Pancreas (tissue), 10 donors: Measurements from ENCODE around the gene AATK. TPM values are rescaled to one million over a fixed set of nuclear protein-coding genes. Genes with fewer than 3 reads are reported as not detected.

ENCODE experiments used
- ATAC-seq, 4 donors: fragments of 200-7000 bp; cut with Tn5 transposase; one replicate each; pipeline versions ENCODE4 v1.8.0 to v1.9.1; 2020; ENCODE audit warnings: mild to moderate bottlenecking in 4 of 4, moderate library complexity in 4 of 4
- DNase-seq, 6 donors: peaks; one replicate each; pipeline ENCODE4 v3.0.0-alpha.2; 2020
- FAIRE-seq: peaks from 2 replicates; lab custom pipeline; 2012; peaks lifted over from hg19 to GRCh38; lab: Jason Lieb, UNC
- H3K27ac ChIP-seq, 4 donors: fragments of 200-600 bp; sonication (generic); 1 replicate in 3 of 4; 2 replicates in 1 of 4; pipeline versions ENCODE4 v1.5.0 to v1.8.0; 2020
- H3K27me3 ChIP-seq, 4 donors: fragments of 200-600 bp; one replicate each; pipeline ENCODE4 v1.8.0; 2021
- H3K36me3 ChIP-seq, 3 donors: fragments of 200-600 bp; sonication (generic) in 1 of 3; one replicate each; pipeline versions ENCODE4 v1.5.0 to v1.8.0; 2020 to 2021
- H3K4me1 ChIP-seq, 3 donors: fragments of 200-600 bp; one replicate each; pipeline ENCODE4 v1.8.0; 2021
- H3K4me3 ChIP-seq, 4 donors: fragments of 200-600 bp; sonication (generic) in 2 of 4; one replicate each; pipeline versions ENCODE4 v1.5.0 to v1.8.0; 2020 to 2021
- H3K9me3 ChIP-seq, 4 donors: fragments of 200-600 bp; one replicate each; pipeline ENCODE4 v1.8.0; 2021
- WGBS, 2 donors: extraction: QIAGEN DNeasy Blood & Tissue Kit; methylation state at CpG; one replicate each; pipeline ENCODE4 v1.1.7; 2013; 5-methylcytosine and 5-hydroxymethylcytosine counted together
- intact Hi-C, 3 donors: fragments of 100-400 bp; cut with DNase I; formaldehyde crosslinking; loops; one replicate each; pipeline versions ENCODE4 v1.11.1 to v1.14.2; 2022
- polyA plus RNA-seq, 2 donors: library from polyadenylated mRNA; stranded (reverse); fragments of 200-250 nt; gene quantifications; one replicate each; pipeline ENCODE4 v1.2.3, GENCODE V29; 2013
- total RNA-seq, 6 donors: library from RNA; stranded (reverse); fragmentation: NEBNext Ultra II Directional in 4 of 6; extraction: Animal tissue kit (Norgen Biotek cat#: 25700) in 4 of 6; gene quantifications; one replicate each; pipeline versions ENCODE4 v1.2.1 to v1.2.4, GENCODE V29; 2021 to 2023
- TF ChIP-seq, protein P1 (sequence below), 4 donors: fragments of 200-600 bp; sonication (generic) in 3 of 4; IDR thresholded peaks; one replicate each; pipeline versions ENCODE4 v1.5.0 to v1.8.0; 2021; ENCODE audit warnings: antibody characterized with exemption in 4 of 4
- donor health status: healthy with polysubstance abuse.
- donor health status: DM: no; HTN: no; CAD: no; lungs with moderate emphysema.
- donor health status: DM: no; HTN: no; CAD: no.
- donor health status: control.
- donor health status: control.
- donor health status: Bipolar disorder and iron deficiency.
- donor health status: DM: yes; HTN: yes; CAD: no.
- donor health status: DM: no; HTN: no; CAD: no.
- donor health status: DM: no; HTN: no; CAD: no.
- donor health status: DM: yes; HTN: yes; CAD: no.

Gene AATK, protein sequence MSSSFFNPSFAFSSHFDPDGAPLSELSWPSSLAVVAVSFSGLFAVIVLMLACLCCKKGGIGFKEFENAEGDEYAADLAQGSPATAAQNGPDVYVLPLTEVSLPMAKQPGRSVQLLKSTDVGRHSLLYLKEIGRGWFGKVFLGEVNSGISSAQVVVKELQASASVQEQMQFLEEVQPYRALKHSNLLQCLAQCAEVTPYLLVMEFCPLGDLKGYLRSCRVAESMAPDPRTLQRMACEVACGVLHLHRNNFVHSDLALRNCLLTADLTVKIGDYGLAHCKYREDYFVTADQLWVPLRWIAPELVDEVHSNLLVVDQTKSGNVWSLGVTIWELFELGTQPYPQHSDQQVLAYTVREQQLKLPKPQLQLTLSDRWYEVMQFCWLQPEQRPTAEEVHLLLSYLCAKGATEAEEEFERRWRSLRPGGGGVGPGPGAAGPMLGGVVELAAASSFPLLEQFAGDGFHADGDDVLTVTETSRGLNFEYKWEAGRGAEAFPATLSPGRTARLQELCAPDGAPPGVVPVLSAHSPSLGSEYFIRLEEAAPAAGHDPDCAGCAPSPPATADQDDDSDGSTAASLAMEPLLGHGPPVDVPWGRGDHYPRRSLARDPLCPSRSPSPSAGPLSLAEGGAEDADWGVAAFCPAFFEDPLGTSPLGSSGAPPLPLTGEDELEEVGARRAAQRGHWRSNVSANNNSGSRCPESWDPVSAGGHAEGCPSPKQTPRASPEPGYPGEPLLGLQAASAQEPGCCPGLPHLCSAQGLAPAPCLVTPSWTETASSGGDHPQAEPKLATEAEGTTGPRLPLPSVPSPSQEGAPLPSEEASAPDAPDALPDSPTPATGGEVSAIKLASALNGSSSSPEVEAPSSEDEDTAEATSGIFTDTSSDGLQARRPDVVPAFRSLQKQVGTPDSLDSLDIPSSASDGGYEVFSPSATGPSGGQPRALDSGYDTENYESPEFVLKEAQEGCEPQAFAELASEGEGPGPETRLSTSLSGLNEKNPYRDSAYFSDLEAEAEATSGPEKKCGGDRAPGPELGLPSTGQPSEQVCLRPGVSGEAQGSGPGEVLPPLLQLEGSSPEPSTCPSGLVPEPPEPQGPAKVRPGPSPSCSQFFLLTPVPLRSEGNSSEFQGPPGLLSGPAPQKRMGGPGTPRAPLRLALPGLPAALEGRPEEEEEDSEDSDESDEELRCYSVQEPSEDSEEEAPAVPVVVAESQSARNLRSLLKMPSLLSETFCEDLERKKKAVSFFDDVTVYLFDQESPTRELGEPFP (N-terminal part only)
- total RNA-seq (10 to 100 TPM; 24.9 to 49.6 (median 30.1) TPM), polyA plus RNA-seq (10 to 100 TPM; 24.3 to 40.1 TPM)

DNA sequence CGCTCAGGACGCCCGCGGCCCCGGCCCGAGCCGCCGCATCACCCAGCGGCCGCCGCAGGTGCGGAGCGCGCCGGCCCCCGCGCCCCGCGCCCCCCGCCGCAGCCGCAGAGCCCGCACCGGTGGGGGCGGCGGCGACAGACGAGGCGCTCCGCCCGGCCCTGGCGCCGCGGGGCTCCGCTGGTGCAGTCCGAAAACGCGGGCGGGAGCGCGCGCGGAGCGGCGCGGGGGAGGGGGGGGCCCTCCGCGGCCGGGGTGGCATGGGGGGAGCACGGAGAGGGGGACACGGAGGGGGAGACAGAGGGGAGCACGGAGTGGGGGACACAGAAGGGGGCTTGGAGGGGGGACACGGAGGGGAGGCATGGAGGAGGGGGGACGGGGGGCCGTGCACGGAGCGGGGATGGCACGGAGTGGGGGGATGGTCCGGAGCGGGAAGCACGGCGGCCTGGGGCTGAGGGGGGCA, at the start of gene AATK:
AATK (minus strand) TSS at position 189 of the 460 bp plus-strand sequence. CDS start 229 bp downstream, outside the sequence.
- Histone ChIP-seq H3K27ac (peak within 1 kb of the TSS; percentile 87 to 93 (median 90)), H3K27me3 (no peaks in the 10 kb centered on the region), H3K9me3 (no peaks in the 10 kb centered on the region), H3K36me3 (no peaks in the 10 kb centered on the region), H3K4me3 (peak within 1 kb of the TSS; percentile 40 to 78 (median 66)), H3K4me1 (peaks cover 0 to 20% (median 16%) of the 10 kb centered on the region in 3 donors)
- intact Hi-C loops, result no loop called here
- FAIRE-seq, result no peak
- no peak for DNase-seq
- no peak for ATAC-seq
- TF ChIP-seq, protein P1, sequence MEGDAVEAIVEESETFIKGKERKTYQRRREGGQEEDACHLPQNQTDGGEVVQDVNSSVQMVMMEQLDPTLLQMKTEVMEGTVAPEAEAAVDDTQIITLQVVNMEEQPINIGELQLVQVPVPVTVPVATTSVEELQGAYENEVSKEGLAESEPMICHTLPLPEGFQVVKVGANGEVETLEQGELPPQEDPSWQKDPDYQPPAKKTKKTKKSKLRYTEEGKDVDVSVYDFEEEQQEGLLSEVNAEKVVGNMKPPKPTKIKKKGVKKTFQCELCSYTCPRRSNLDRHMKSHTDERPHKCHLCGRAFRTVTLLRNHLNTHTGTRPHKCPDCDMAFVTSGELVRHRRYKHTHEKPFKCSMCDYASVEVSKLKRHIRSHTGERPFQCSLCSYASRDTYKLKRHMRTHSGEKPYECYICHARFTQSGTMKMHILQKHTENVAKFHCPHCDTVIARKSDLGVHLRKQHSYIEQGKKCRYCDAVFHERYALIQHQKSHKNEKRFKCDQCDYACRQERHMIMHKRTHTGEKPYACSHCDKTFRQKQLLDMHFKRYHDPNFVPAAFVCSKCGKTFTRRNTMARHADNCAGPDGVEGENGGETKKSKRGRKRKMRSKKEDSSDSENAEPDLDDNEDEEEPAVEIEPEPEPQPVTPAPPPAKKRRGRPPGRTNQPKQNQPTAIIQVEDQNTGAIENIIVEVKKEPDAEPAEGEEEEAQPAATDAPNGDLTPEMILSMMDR (IDR thresholded peaks at IDR 0.05), result no peak
- WGBS, 2 donors, result 1% methylated on average over 17 to 56 of the region's 62 CpGs

DNA sequence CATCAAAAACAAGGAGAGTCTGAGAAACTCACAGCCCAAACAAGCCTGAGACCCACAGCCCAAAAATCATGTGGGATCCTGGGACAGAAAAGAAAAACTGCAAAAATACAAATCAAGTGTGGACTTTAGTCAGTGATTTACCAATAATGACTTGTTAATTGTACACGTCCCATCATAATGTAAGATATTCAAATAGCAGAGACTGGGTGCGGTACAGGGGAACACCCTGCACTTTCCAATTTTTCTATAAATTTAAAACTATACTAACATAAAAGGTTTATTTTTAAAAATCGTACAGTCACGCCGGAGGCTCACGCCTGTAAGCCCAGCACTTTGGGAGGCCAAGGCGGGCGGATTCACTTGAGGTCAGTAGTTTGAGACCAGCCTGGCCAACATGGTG, 48.0 kb upstream of the AATK start:
- DNase-seq (no peak), ATAC-seq (no peak), FAIRE-seq (no peak)
- Histone ChIP-seq H3K27me3 (no peaks in the 10 kb centered on the region), H3K4me3 (no peak overlapping the region), H3K36me3 (no peaks in the 10 kb centered on the region), H3K27ac (no peak overlapping the region), H3K9me3 (no peaks in the 10 kb centered on the region), H3K4me1 (no peaks in the 10 kb centered on the region)
- intact Hi-C loops, result no loop called here
- WGBS, 2 donors, result 95% methylated on average over 8 of the region's 8 CpGs
- TF ChIP-seq, protein P1 (IDR thresholded peaks at IDR 0.05), result no peak

DNA sequence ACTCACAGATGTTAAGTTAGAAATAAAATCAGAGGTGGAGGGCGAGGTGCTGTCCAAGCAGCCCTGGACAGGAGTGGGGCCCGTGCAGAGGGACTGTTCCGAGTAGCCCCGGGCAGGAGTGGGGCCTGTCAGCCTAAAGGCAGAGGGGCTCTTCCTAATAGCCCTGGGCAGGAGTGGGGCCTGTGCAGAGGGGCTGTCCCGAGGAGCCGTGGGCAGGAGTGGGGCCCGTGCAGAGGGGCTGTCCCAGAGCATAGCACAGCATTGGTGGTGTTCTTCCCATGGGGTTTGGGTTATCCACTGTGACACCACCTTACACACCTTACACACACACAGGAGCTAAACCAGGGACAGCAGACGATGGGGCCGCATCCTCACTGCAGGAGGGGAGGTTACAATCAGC, 46.3 kb upstream of the AATK start:
- 93 to 94% methylated on average over 9 of the region's 9 CpGs for WGBS, 2 donors
- ATAC-seq (no peak), DNase-seq (peak in 1 of 6 donors; percentile 57)

DNA sequence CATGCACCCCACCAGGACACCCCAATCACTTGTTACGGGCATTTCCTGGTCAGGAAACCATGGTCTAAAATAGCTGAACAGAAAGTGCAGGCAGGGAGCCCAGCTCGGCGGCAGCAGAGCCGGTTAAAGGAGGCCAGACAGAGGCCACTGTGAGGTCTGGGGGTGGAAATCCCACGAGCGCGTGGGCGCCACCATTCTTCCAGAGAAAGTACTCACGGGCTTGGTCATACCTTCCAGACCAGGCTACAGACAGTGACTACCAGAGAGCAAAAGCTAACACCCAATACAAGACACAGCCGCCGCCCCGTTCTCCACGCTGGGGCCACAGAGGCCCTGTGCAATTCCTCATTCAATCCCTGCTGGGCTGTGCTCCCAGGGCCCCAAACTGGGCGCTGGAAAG, 44.8 kb upstream of the AATK start:
- ATAC-seq (no peak), FAIRE-seq (no peak), DNase-seq (peak in 2 of 6 donors; percentile 11 to 19)
- 81 to 86% methylated on average over 14 of the region's 14 CpGs for WGBS, 2 donors
- intact Hi-C loops, result no loop called here
- H3K36me3 ChIP-seq, result no peaks in the 10 kb centered on the region
- no peak overlapping the region for H3K4me3 ChIP-seq
- TF ChIP-seq, protein P1 (IDR thresholded peaks at IDR 0.05), result no peak
- no peaks in the 10 kb centered on the region for H3K27me3 ChIP-seq
- no peaks in the 10 kb centered on the region for H3K9me3 ChIP-seq
- H3K27ac ChIP-seq, result no peak overlapping the region
- no peaks in the 10 kb centered on the region for H3K4me1 ChIP-seq

More for the DNA sequence above, 46.3 kb upstream of the AATK start:
- H3K4me3 ChIP-seq, result no peak overlapping the region
- FAIRE-seq, result no peak
- no peaks in the 10 kb centered on the region for H3K36me3 ChIP-seq
- intact Hi-C loops, result no loop called here
- no peaks in the 10 kb centered on the region for H3K27me3 ChIP-seq
- no peaks in the 10 kb centered on the region for H3K4me1 ChIP-seq
- TF ChIP-seq, protein P1 (IDR thresholded peaks at IDR 0.05), result no peak
- H3K27ac ChIP-seq, result no peak overlapping the region
- no peaks in the 10 kb centered on the region for H3K9me3 ChIP-seq
